ENCODE data around the gene ALX4. TPM values are rescaled to one million over a fixed set of nuclear protein-coding genes. Genes with fewer than 3 reads are reported as not detected.

Gene ALX4
- total RNA-seq, 2 experiments from 2014 or later, result not detected

GRCh38 chr11:44324222-44324621, 14.3 kb upstream of the ALX4 start:
- no peak overlapping the region for H3K27ac ChIP-seq (ENCODE audit: low read depth, low read length, poor library complexity, severe bottlenecking)
- H3K9me2 ChIP-seq (ENCODE audit: insufficient read depth, low read length), result no peaks in the 10 kb centered on the region
- H2AFZ ChIP-seq (ENCODE audit: low read length), result no peak overlapping the region
- no peak overlapping the region for H3K4me3 ChIP-seq (ENCODE audit: low read depth, low read length, poor library complexity, severe bottlenecking)
- TF ChIP-seq EZH2phosphoT487 (IDR thresholded peaks at IDR 0.05; ENCODE audit: borderline replicate concordance, low read depth, low read length) (no peak), CTCF (conservative IDR thresholded peaks at IDR 0.05; ENCODE audit: low read length) (no peak)
- ChIA-PET CTCF (ENCODE audit: unreplicated experiment) (no interaction called here), POLR2A (interaction anchor here (0.6 kb wide), 1 partner anchor 146 kb away, joined by 5 read pairs; no protein-coding TSS in a partner anchor)
- H3K9me3 ChIP-seq (ENCODE audit: low read length), result no peaks in the 10 kb centered on the region
- no peaks in the 10 kb centered on the region for H3K36me3 ChIP-seq (ENCODE audit: insufficient read depth, low read length)
- no TSS peak for BruUV-seq (replicated peaks)
- no peaks in the 10 kb centered on the region for H3K79me2 ChIP-seq (ENCODE audit: insufficient read depth, low read depth, low read length)
- DNase-seq (ENCODE audit: low spot score), result no peak
- H3K4me1 ChIP-seq (ENCODE audit: insufficient read depth, low read length, poor library complexity, severe bottlenecking), result no peaks in the 10 kb centered on the region
- no peak overlapping the region for H3K4me2 ChIP-seq (ENCODE audit: low read length)
- intact Hi-C loops (cut with micrococcal nuclease; ENCODE audit: unreplicated experiment), result no loop called here
- H4K20me1 ChIP-seq (ENCODE audit: insufficient read depth, low read length), result no peaks in the 10 kb centered on the region

GRCh38 chr11:44322243-44322642, 12.3 kb upstream of the ALX4 start:
- BruUV-seq (replicated peaks), result no TSS peak
- Histone ChIP-seq H3K4me2 (ENCODE audit: low read length) (no peak overlapping the region), H3K9me3 (ENCODE audit: low read length) (no peaks in the 10 kb centered on the region), H3K9me2 (ENCODE audit: insufficient read depth, low read length) (no peaks in the 10 kb centered on the region), H3K27ac (ENCODE audit: low read depth, low read length, poor library complexity, severe bottlenecking) (no peak overlapping the region), H3K4me1 (ENCODE audit: insufficient read depth, low read length, poor library complexity, severe bottlenecking) (no peaks in the 10 kb centered on the region), H3K79me2 (ENCODE audit: insufficient read depth, low read depth, low read length) (no peaks in the 10 kb centered on the region), H4K20me1 (ENCODE audit: insufficient read depth, low read length) (no peaks in the 10 kb centered on the region), H3K36me3 (ENCODE audit: insufficient read depth, low read length) (no peaks in the 10 kb centered on the region), H2AFZ (ENCODE audit: low read length) (no peak overlapping the region), H3K4me3 (ENCODE audit: low read depth, low read length, poor library complexity, severe bottlenecking) (no peak overlapping the region)
- ChIA-PET POLR2A (interaction anchor here (0.6 to 1.8 kb wide), 3 partner anchors 8 to 881 kb away, joined by 3 to 4 read pairs (median 4); no protein-coding TSS in a partner anchor), CTCF (ENCODE audit: unreplicated experiment) (no interaction called here)
- intact Hi-C loops (cut with micrococcal nuclease; ENCODE audit: unreplicated experiment), result no loop called here
- TF ChIP-seq EZH2phosphoT487 (IDR thresholded peaks at IDR 0.05; ENCODE audit: borderline replicate concordance, low read depth, low read length) (no peak), CTCF (conservative IDR thresholded peaks at IDR 0.05; ENCODE audit: low read length) (no peak)
- DNase-seq (ENCODE audit: low spot score), result no peak

GRCh38 chr11:44321059-44321458, 11.1 kb upstream of the ALX4 start:
- TF ChIP-seq CTCF (conservative IDR thresholded peaks at IDR 0.05; ENCODE audit: low read length) (no peak), EZH2phosphoT487 (IDR thresholded peaks at IDR 0.05; ENCODE audit: borderline replicate concordance, low read depth, low read length) (no peak)
- Histone ChIP-seq H3K4me3 (ENCODE audit: low read depth, low read length, poor library complexity, severe bottlenecking) (no peak overlapping the region), H2AFZ (ENCODE audit: low read length) (no peak overlapping the region), H3K36me3 (ENCODE audit: insufficient read depth, low read length) (no peaks in the 10 kb centered on the region), H3K4me1 (ENCODE audit: insufficient read depth, low read length, poor library complexity, severe bottlenecking) (no peaks in the 10 kb centered on the region), H4K20me1 (ENCODE audit: insufficient read depth, low read length) (no peaks in the 10 kb centered on the region), H3K9me3 (ENCODE audit: low read length) (no peaks in the 10 kb centered on the region), H3K27ac (ENCODE audit: low read depth, low read length, poor library complexity, severe bottlenecking) (no peak overlapping the region), H3K4me2 (ENCODE audit: low read length) (no peak overlapping the region), H3K79me2 (ENCODE audit: insufficient read depth, low read depth, low read length) (no peaks in the 10 kb centered on the region), H3K9me2 (ENCODE audit: insufficient read depth, low read length) (no peaks in the 10 kb centered on the region)
- no TSS peak for BruUV-seq (replicated peaks)
- CTCF ChIA-PET (ENCODE audit: unreplicated experiment), result no interaction called here
- POLR2A ChIA-PET, result interaction anchor here (1.8 kb wide), 1 partner anchor 10 kb away, joined by 4 read pairs; no protein-coding TSS in a partner anchor
- intact Hi-C loops (cut with micrococcal nuclease; ENCODE audit: unreplicated experiment), result no loop called here
- DNase-seq (ENCODE audit: low spot score), result no peak

Data from OCI-LY7 (cell line).